Stimulated activated CD4-positive, alpha-beta T cell treated with anti-CD3 and anti-CD28 coated beads, Interleukin-1b, Interleukin-23, amount 100 ng/mL, for 4 hours (primary cell): ENCODE results near the gene SLC38A8.
A peak's percentile ranks its signal among the peaks of the same experiment; 100 is the strongest.

ENCODE experiments used
- DNase-seq, 2 donors: peaks; one replicate each; pipeline ENCODE4 v3.0.0-alpha.2; 2020; ENCODE audit warnings: low read depth in 2 of 2

Gene SLC38A8

GRCh38 chr16:84032458-84033178 lies 10.0 kb downstream of the SLC38A8 start:
- no peak for DNase-seq

GRCh38 chr16:84031556-84031955 lies 11.0 kb downstream of the SLC38A8 start:
- DNase-seq: no peak

- no peak for DNase-seq
These were observed 13.1 kb downstream of the SLC38A8 start for GRCh38 chr16:84029297-84030047.

- DNase-seq: no peak
These were observed 15.0 kb downstream of the SLC38A8 start for GRCh38 chr16:84027625-84028024.

GRCh38 chr16:84026606-84027005 lies 16.0 kb downstream of the SLC38A8 start:
- DNase-seq: no peak

GRCh38 chr16:84024854-84025253 lies 17.7 kb downstream of the SLC38A8 start:
- DNase-seq: no peak

GRCh38 chr16:84022644-84023043 lies 20.0 kb downstream of the SLC38A8 start:
- no peak for DNase-seq

GRCh38 chr16:84021488-84021887 lies 21.1 kb downstream of the SLC38A8 start:
- DNase-seq: no peak

GRCh38 chr16:84020353-84020752 lies 22.2 kb downstream of the SLC38A8 start:
- no peak for DNase-seq

GRCh38 chr16:84018710-84019109 lies 23.9 kb downstream of the SLC38A8 start:
- DNase-seq: no peak

GRCh38 chr16:84016477-84016876 lies 26.1 kb downstream of the SLC38A8 start:
- no peak for DNase-seq

GRCh38 chr16:84015399-84015798 lies 27.2 kb downstream of the SLC38A8 start:
- DNase-seq: no peak

- DNase-seq: no peak
These were observed 27.8 kb downstream of the SLC38A8 start for GRCh38 chr16:84014570-84015327.

GRCh38 chr16:84013787-84014569 lies 28.6 kb downstream of the SLC38A8 start:
- DNase-seq: peak; percentile 11 to 21

GRCh38 chr16:84009282-84009681 lies 33.3 kb downstream of the SLC38A8 start:
- DNase-seq: no peak

- no peak for DNase-seq
These were observed 34.6 kb downstream of the SLC38A8 start for GRCh38 chr16:84007965-84008364.

GRCh38 chr16:84007520-84007919 lies 35.1 kb downstream of the SLC38A8 start:
- DNase-seq: no peak

GRCh38 chr16:84005391-84005790 lies 37.2 kb downstream of the SLC38A8 start:
- no peak for DNase-seq

- no peak for DNase-seq
These were observed 38.2 kb downstream of the SLC38A8 start for GRCh38 chr16:84004442-84004841.

- no peak for DNase-seq
These were observed 39.6 kb downstream of the SLC38A8 start for GRCh38 chr16:84003038-84003437.

- DNase-seq: no peak
These were observed 40.9 kb downstream of the SLC38A8 start for GRCh38 chr16:84001726-84002125.
